Astrocyte (in vitro differentiated cells and primary cell): ENCODE data around the gene CASP12.

Experiments
- CTCF ChIP-seq: IDR thresholded peaks from 2 replicates; pipeline ENCODE4 v1.5.1; 2011; ENCODE audit warnings: low read depth, mild to moderate bottlenecking, inconsistent platforms, low read length, moderate library complexity; ENCODE audit not compliant: insufficient read depth
- EZH2 ChIP-seq: IDR thresholded peaks from 2 replicates; pipeline ENCODE4 v1.6.1; 2012; ENCODE audit warnings: mild to moderate bottlenecking, low read length, inconsistent platforms; ENCODE audit not compliant: insufficient read depth

- TF ChIP-seq CTCF (no peak), EZH2 (no peak)
These were observed 7.0 kb upstream of the CASP12 start for GRCh38 chr11:104905271-104905670.
